MM.1S (cell line): Measurements from ENCODE around the gene DCAF17.

ENCODE experiments used
- DNase-seq: peaks from one replicate; pipeline ENCODE4 v3.0.0-alpha.2; 2015
- H2AFZ ChIP-seq: fragments of 300-600 bp; sonication (generic); 2 replicates; pipeline ENCODE4 v1.6.0; 2016; ENCODE audit warnings: antibody characterized with exemption, low read length
- H3F3A ChIP-seq: fragments of 300-600 bp; sonication (generic); 2 replicates; pipeline ENCODE4 v1.6.1; 2016; ENCODE audit warnings: mild to moderate bottlenecking, antibody characterized with exemption, low read length, moderate library complexity, mixed read lengths; ENCODE audit not compliant: insufficient read depth
- H3K27ac ChIP-seq: fragments of 300-600 bp; sonication (generic); 2 replicates; pipeline ENCODE4 v1.5.1; 2016; ENCODE audit warnings: mild to moderate bottlenecking, low read length
- H3K27me3 ChIP-seq: fragments of 300-600 bp; sonication (generic); replicated peaks from 2 replicates; pipeline ENCODE4 v1.6.0; 2016; ENCODE audit warnings: low read length; ENCODE audit not compliant: insufficient read depth
- H3K36me3 ChIP-seq: fragments of 300-600 bp; sonication (generic); replicated peaks from 2 replicates; pipeline ENCODE4 v1.6.1; 2016; ENCODE audit warnings: mild to moderate bottlenecking, low read length, mixed read lengths; ENCODE audit not compliant: insufficient read depth
- H3K4me1 ChIP-seq: fragments of 300-600 bp; sonication (generic); 2 replicates; pipeline ENCODE4 v1.6.1; 2016; ENCODE audit warnings: low read length, mixed read lengths
- H3K4me2 ChIP-seq: fragments of 300-600 bp; sonication (generic); 2 replicates; pipeline ENCODE4 v1.6.0; 2016; ENCODE audit warnings: low read depth, low read length
- H3K4me3 ChIP-seq: fragments of 300-600 bp; sonication (generic); 2 replicates; pipeline ENCODE4 v1.5.1; 2016; ENCODE audit warnings: low read length, mixed read lengths
- H3K79me2 ChIP-seq: fragments of 300-600 bp; sonication (generic); 2 replicates; pipeline ENCODE4 v1.6.1; 2016; ENCODE audit warnings: mixed run types, low read length, mixed read lengths
- H3K9ac ChIP-seq: fragments of 300-600 bp; sonication (generic); 2 replicates; pipeline ENCODE4 v1.6.1; 2016; ENCODE audit warnings: low read length, mixed read lengths
- H3K9me2 ChIP-seq: fragments of 300-600 bp; sonication (generic); replicated peaks from 2 replicates; pipeline ENCODE4 v1.6.1; 2016; ENCODE audit warnings: mild to moderate bottlenecking, low read length, mixed read lengths; ENCODE audit not compliant: insufficient read depth
- H3K9me3 ChIP-seq: fragments of 300-600 bp; sonication (generic); replicated peaks from 2 replicates; pipeline ENCODE4 v1.6.1; 2016; ENCODE audit warnings: mild to moderate bottlenecking, low read length, mixed read lengths; ENCODE audit not compliant: insufficient read depth
- H4K20me1 ChIP-seq: fragments of 300-600 bp; sonication (generic); 2 replicates; pipeline ENCODE4 v1.6.1; 2016; ENCODE audit warnings: mild to moderate bottlenecking, low read length, moderate library complexity, mixed read lengths; ENCODE audit not compliant: insufficient read depth
- EZH2 ChIP-seq: fragments of 300-600 bp; sonication (generic); optimal IDR thresholded peaks from 2 replicates; pipeline ENCODE3; 2017; ENCODE audit warnings: low read depth, mild to moderate bottlenecking, antibody characterized with exemption, low read length, mixed read lengths
- EZH2phosphoT487 ChIP-seq: fragments of 300-600 bp; sonication (generic); IDR thresholded peaks from 2 replicates; pipeline ENCODE4 v1.6.1; 2018; ENCODE audit warnings: antibody characterized with exemption, low read length
- TF ChIP-seq, protein P1 (sequence below): fragments of 300-600 bp; sonication (generic); IDR thresholded peaks from 2 replicates; pipeline ENCODE4 v1.5.1; 2016; ENCODE audit warnings: antibody characterized with exemption, low read length, mixed read lengths

DCAF17 gene

DNA sequence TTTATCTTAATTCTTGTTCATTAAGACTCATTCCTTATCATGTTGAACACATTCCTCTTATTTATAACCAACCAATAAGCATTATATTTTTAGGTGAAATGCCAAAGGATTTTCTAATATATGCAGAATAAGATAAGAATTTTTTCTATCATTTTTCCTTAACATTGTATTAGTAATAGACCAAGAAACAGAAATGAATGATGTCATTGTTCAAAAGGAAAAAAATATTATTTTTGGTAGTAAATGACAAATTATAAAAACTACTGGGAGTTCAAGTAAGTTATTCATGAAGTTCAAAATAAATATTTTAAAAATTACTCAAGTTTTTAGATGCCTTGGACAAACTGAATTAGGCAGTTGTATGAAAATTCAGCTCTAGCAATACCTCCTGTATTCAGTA, 25.5 kb downstream of the DCAF17 start:
- no peak overlapping the region for H3K4me2 ChIP-seq
- no peaks in the 10 kb centered on the region for H4K20me1 ChIP-seq
- no peak overlapping the region for H3K4me3 ChIP-seq
- no peaks in the 10 kb centered on the region for H3K9me2 ChIP-seq
- H3K4me1 ChIP-seq, result no peaks in the 10 kb centered on the region
- H2AFZ ChIP-seq, result no peak overlapping the region
- H3F3A ChIP-seq, result no peaks in the 10 kb centered on the region
- no peaks in the 10 kb centered on the region for H3K9me3 ChIP-seq
- H3K36me3 ChIP-seq, result peaks cover 3% of the 10 kb centered on the region
- H3K27ac ChIP-seq, result no peak overlapping the region
- H3K79me2 ChIP-seq, result no peaks in the 10 kb centered on the region
- no peak for DNase-seq
- H3K27me3 ChIP-seq, result no peaks in the 10 kb centered on the region
- TF ChIP-seq EZH2, result no peak
- TF ChIP-seq, protein P1, sequence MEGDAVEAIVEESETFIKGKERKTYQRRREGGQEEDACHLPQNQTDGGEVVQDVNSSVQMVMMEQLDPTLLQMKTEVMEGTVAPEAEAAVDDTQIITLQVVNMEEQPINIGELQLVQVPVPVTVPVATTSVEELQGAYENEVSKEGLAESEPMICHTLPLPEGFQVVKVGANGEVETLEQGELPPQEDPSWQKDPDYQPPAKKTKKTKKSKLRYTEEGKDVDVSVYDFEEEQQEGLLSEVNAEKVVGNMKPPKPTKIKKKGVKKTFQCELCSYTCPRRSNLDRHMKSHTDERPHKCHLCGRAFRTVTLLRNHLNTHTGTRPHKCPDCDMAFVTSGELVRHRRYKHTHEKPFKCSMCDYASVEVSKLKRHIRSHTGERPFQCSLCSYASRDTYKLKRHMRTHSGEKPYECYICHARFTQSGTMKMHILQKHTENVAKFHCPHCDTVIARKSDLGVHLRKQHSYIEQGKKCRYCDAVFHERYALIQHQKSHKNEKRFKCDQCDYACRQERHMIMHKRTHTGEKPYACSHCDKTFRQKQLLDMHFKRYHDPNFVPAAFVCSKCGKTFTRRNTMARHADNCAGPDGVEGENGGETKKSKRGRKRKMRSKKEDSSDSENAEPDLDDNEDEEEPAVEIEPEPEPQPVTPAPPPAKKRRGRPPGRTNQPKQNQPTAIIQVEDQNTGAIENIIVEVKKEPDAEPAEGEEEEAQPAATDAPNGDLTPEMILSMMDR, result no peak
- no peak overlapping the region for H3K9ac ChIP-seq

DNA sequence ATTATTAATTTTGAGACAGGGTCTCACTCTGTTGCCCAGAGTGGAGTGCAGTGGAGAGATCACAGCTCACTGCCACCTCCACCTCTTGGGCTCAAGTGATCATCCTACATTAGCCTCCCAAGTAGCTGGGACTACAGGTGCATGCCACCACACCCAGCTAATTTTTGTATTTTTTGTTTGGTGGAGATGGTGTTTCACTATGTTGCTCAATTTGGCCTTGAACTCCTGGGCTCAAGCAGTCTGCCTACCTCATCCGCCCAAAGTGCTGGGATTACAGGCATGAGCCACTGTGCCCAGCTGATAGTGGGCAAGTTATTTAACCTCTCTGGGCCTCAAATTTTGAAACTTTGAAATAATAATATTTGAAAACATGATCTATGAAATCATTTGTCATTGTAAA, 26.5 kb downstream of the DCAF17 start:
- no peaks in the 10 kb centered on the region for H3K9me2 ChIP-seq
- no peaks in the 10 kb centered on the region for H3K79me2 ChIP-seq
- H3K27me3 ChIP-seq, result no peaks in the 10 kb centered on the region
- H2AFZ ChIP-seq, result no peak overlapping the region
- H3K9ac ChIP-seq, result no peak overlapping the region
- H3K36me3 ChIP-seq, result peaks cover 3% of the 10 kb centered on the region
- TF ChIP-seq, protein P1, result no peak
- TF ChIP-seq EZH2phosphoT487, result no peak
- no peak for TF ChIP-seq EZH2
- no peaks in the 10 kb centered on the region for H4K20me1 ChIP-seq
- no peak overlapping the region for H3K4me3 ChIP-seq
- no peak for DNase-seq
- no peaks in the 10 kb centered on the region for H3K4me1 ChIP-seq
- no peak overlapping the region for H3K4me2 ChIP-seq
- no peak overlapping the region for H3K27ac ChIP-seq
- no peaks in the 10 kb centered on the region for H3F3A ChIP-seq
- H3K9me3 ChIP-seq, result no peaks in the 10 kb centered on the region

DNA sequence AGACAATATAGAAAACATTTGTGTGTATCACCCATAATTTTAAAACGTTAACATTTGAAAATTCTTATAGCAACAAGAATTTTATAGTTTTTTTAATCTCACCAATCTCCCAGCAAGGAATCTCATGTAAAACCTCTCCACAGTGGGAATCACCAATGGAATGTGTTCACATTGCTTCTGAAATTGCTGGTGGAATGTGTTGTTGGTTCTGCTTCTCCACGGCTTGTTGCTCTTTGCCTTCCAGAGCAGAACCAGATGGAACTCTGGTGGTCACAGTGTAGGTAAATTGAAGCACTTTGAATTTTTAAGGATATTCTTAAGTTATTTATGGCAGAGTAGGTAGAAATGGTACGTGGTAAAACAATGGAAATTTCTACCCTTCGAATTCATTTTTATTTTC, 35.1 kb downstream of the DCAF17 start:
- no peak for DNase-seq
- Histone ChIP-seq H3K9me2 (no peaks in the 10 kb centered on the region), H3K79me2 (no peaks in the 10 kb centered on the region), H3K36me3 (no peaks in the 10 kb centered on the region; the same call in 1 of the 2 replicates), H3K27me3 (no peaks in the 10 kb centered on the region), H4K20me1 (no peaks in the 10 kb centered on the region), H3F3A (no peaks in the 10 kb centered on the region), H3K27ac (no peak overlapping the region), H3K9me3 (no peaks in the 10 kb centered on the region), H3K4me3 (no peak overlapping the region), H2AFZ (no peak overlapping the region), H3K9ac (no peak overlapping the region), H3K4me1 (no peaks in the 10 kb centered on the region), H3K4me2 (no peak overlapping the region)
- TF ChIP-seq, protein P1, result no peak
- TF ChIP-seq EZH2phosphoT487 (no peak), EZH2 (no peak)
